ENCODE data around the gene THRB. TPM values are rescaled to one million over a fixed set of nuclear protein-coding genes. Genes with fewer than 3 reads are reported as not detected.

THRB gene
- polyA plus RNA-seq, 2 of the 4 experiments (the other 2 are of a cell fraction) = 2.0 to 2.3 TPM

GRCh38 chr3:24164967-24165602 lies 329.6 kb downstream of the THRB start:
- POLR2A ChIA-PET = no interaction called here
- CTCF ChIA-PET = interaction anchor here (1.5 to 3.2 kb wide), 3 partner anchors 11 to 21 kb away, joined by 4 to 13 read pairs (median 6); no protein-coding TSS in a partner anchor

GRCh38 chr3:24162929-24163328 lies 331.7 kb downstream of the THRB start:
- ATAC-seq (no peak), FAIRE-seq (no peak), DNase-seq (ENCODE audit: low read depth in 1 of 2, low spot score in 1 of 2) (no peak)
- 81% methylated on average over 3 of the region's 3 CpGs for WGBS (ENCODE audit: missing lambda C conversion rate)
- ChIA-PET CTCF (no interaction called here), POLR2A (no interaction called here)
- H3K4me2 ChIP-seq = no peak overlapping the region
- H3K9me3 ChIP-seq = no peaks in the 10 kb centered on the region
- H3K4me3 ChIP-seq = no peak overlapping the region
- H3K4me1 ChIP-seq = no peaks in the 10 kb centered on the region
- no peak overlapping the region for H3K27ac ChIP-seq
- TF ChIP-seq FOSL2 (IDR thresholded peaks at IDR 0.05) = no peak
- no peak for TF ChIP-seq FOSL2 (CRISPR knock-in tag; IDR thresholded peaks at IDR 0.05)
- no peak for TF ChIP-seq RAD21 (conservative IDR thresholded peaks at IDR 0.05 in 1 of 2, IDR thresholded peaks at IDR 0.05 in 1 of 2)
- TF ChIP-seq TP53 (CRISPR knock-in tag; IDR thresholded peaks at IDR 0.05) = no peak
- no peak for TF ChIP-seq KDM5A (IDR thresholded peaks at IDR 0.05)
- no peak for TF ChIP-seq BCL3 (IDR thresholded peaks at IDR 0.05)
- TF ChIP-seq ZC3H11A (IDR thresholded peaks at IDR 0.05) = no peak
- TF ChIP-seq HMGXB4 (CRISPR knock-in tag; IDR thresholded peaks at IDR 0.05; ENCODE audit: borderline replicate concordance) = no peak
- no peak for TF ChIP-seq CBX2 (IDR thresholded peaks at IDR 0.05; ENCODE audit: borderline replicate concordance, low read depth)
- no peak for TF ChIP-seq JUNB (IDR thresholded peaks at IDR 0.05)
- no peak for TF ChIP-seq ATOH8 (CRISPR knock-in tag; IDR thresholded peaks at IDR 0.05; ENCODE audit: low read depth)
- no peak for TF ChIP-seq GATA3 (IDR thresholded peaks at IDR 0.05; ENCODE audit: borderline replicate concordance)
- TF ChIP-seq EP300 (IDR thresholded peaks at IDR 0.05) = no peak
- no peak for TF ChIP-seq CEBPB (IDR thresholded peaks at IDR 0.05)
- no peak for TF ChIP-seq HOXB13 (CRISPR knock-in tag; IDR thresholded peaks at IDR 0.05; ENCODE audit: low read depth)
- TF ChIP-seq JUN (IDR thresholded peaks at IDR 0.05) = no peak
- no peak for TF ChIP-seq MAFK (IDR thresholded peaks at IDR 0.05; ENCODE audit: partially characterized antibody)
- TF ChIP-seq PHF8 (IDR thresholded peaks at IDR 0.05; ENCODE audit: borderline replicate concordance, low read depth) = no peak

More at GRCh38 chr3:24164967-24165602, 329.6 kb downstream of the THRB start:
- H3K4me1 ChIP-seq = no peaks in the 10 kb centered on the region
- no peak overlapping the region for H3K4me3 ChIP-seq
- no peaks in the 10 kb centered on the region for H3K9me3 ChIP-seq
- H3K4me2 ChIP-seq = no peak overlapping the region
- 83% methylated on average over 14 of the region's 14 CpGs for WGBS (ENCODE audit: missing lambda C conversion rate)
- DNase-seq (ENCODE audit: low read depth in 1 of 2, low spot score in 1 of 2) (no peak), FAIRE-seq (no peak), ATAC-seq (no peak)
- TF ChIP-seq RAD21 (conservative IDR thresholded peaks at IDR 0.05 in 1 of 2, IDR thresholded peaks at IDR 0.05 in 1 of 2) (no peak), REST (IDR thresholded peaks at IDR 0.05) (no peak), E2F6 (IDR thresholded peaks at IDR 0.05; ENCODE audit: borderline replicate concordance, low read depth) (no peak), MAZ (IDR thresholded peaks at IDR 0.05; ENCODE audit: borderline replicate concordance, low read depth, low read length) (no peak), NPAS2 (CRISPR knock-in tag; IDR thresholded peaks at IDR 0.05; ENCODE audit: borderline replicate concordance) (no peak), POLR2AphosphoS2 (conservative IDR thresholded peaks at IDR 0.05; ENCODE audit: low read length) (no peak), NFE2L2 (conservative IDR thresholded peaks at IDR 0.05; ENCODE audit: low read length) (no peak), ZNF302 (CRISPR knock-in tag; IDR thresholded peaks at IDR 0.05) (no peak), ZFP36 (IDR thresholded peaks at IDR 0.05; ENCODE audit: borderline replicate concordance, partially characterized antibody) (no peak), SMC3 (IDR thresholded peaks at IDR 0.05) (no peak)
- no peak overlapping the region for H3K27ac ChIP-seq
